Fibroblast of lung (primary cell): Measurements from ENCODE around the gene MTFP1. TPM values are rescaled to one million over a fixed set of nuclear protein-coding genes. Genes with fewer than 3 reads are reported as not detected.
A peak's percentile ranks its signal among the peaks of the same experiment; 100 is the strongest.
"Not testable (repeated sequence)": the region's sequence is repeated elsewhere in the genome, so short reads cannot be mapped to it uniquely, and the experiment has no call there.

Experiments
- DNase-seq, 2 donors: peaks; one replicate each; pipeline versions ENCODE4 v3.0.0 to v3.0.0-alpha.2; 2010; ENCODE audit warnings: low read depth in 2 of 2
- H2AFZ ChIP-seq: 2 replicates; pipeline ENCODE4 v1.5.1; 2012; ENCODE audit warnings: low read length, control low read depth, inconsistent platforms
- H3K27ac ChIP-seq: 2 replicates; pipeline ENCODE4 v1.5.1; 2011; ENCODE audit warnings: low read length, control low read depth; ENCODE audit not compliant: insufficient read depth
- H3K27me3 ChIP-seq: 2 replicates; pipeline ENCODE4 v1.5.1; 2011; ENCODE audit warnings: mild to moderate bottlenecking, low read length; ENCODE audit not compliant: control insufficient read depth, insufficient read depth
- H3K36me3 ChIP-seq: 2 replicates; pipeline ENCODE4 v1.5.1; 2011; ENCODE audit warnings: low read length; ENCODE audit not compliant: control insufficient read depth, insufficient read depth
- H3K4me1 ChIP-seq: 2 replicates; pipeline ENCODE4 v1.5.1; 2011; ENCODE audit warnings: low read length; ENCODE audit not compliant: control insufficient read depth, insufficient read depth; ENCODE audit errors: extremely low read depth
- H3K4me2 ChIP-seq: 2 replicates; pipeline ENCODE4 v1.5.1; 2011; ENCODE audit warnings: low read length, control low read depth; ENCODE audit not compliant: insufficient read depth; ENCODE audit errors: extremely low read depth
- H3K4me3 ChIP-seq, 4 experiments: fragments of 200-600 bp in 1 of 4; sonication (generic) in 1 of 4; replicated peaks in 1 of 4; 2 replicates each; pipeline ENCODE4 v1.5.1; 2011 to 2016; ENCODE audit warnings: low read length in 4 of 4, low read depth in 3 of 4, mild to moderate bottlenecking in 3 of 4, control low read depth in 2 of 4, inconsistent platforms in 1 of 4, mixed read lengths in 1 of 4; ENCODE audit not compliant: insufficient read depth in 1 of 4; ENCODE audit errors: control extremely low read depth in 1 of 4
- H3K79me2 ChIP-seq: 2 replicates; pipeline ENCODE4 v1.5.1; 2012; ENCODE audit warnings: mild to moderate bottlenecking, low read length, inconsistent platforms; ENCODE audit not compliant: control insufficient read depth, insufficient read depth
- H3K9ac ChIP-seq: 2 replicates; pipeline ENCODE4 v1.5.1; 2011; ENCODE audit warnings: mild to moderate bottlenecking, low read length, control low read depth; ENCODE audit not compliant: insufficient read depth
- H3K9me3 ChIP-seq: 2 replicates; pipeline ENCODE4 v1.5.1; 2012; ENCODE audit warnings: low read depth, low read length; ENCODE audit not compliant: control insufficient read depth, insufficient read depth
- H4K20me1 ChIP-seq: 2 replicates; pipeline ENCODE4 v1.5.1; 2011; ENCODE audit warnings: low read length; ENCODE audit not compliant: control insufficient read depth, insufficient read depth; ENCODE audit errors: extremely low read depth
- CTCF ChIP-seq, 2 donors: IDR thresholded peaks in 1 of 2; conservative IDR thresholded peaks in 1 of 2; 1 replicate in 1 of 2; 2 replicates in 1 of 2; pipeline ENCODE4 v1.5.1; 2011 to 2012; ENCODE audit warnings: low read length in 2 of 2, control low read depth in 1 of 2, inconsistent platforms in 1 of 2, low read depth in 1 of 2, mild to moderate bottlenecking in 1 of 2
- EZH2 ChIP-seq: IDR thresholded peaks from 2 replicates; pipeline ENCODE4 v1.5.1; 2012; ENCODE audit warnings: low read length, control low read depth, mild to moderate bottlenecking; ENCODE audit errors: missing control alignments
- polyA plus RNA-seq, 2 donors: library from polyadenylated mRNA; depleted of rRNA in 1 of 2; stranded (reverse) in 1 of 2; unstranded in 1 of 2; fragments of >200 nt; gene quantifications; 2 replicates each; pipeline ENCODE4 v1.2.1, GENCODE V29; 2011 to 2012; ENCODE audit warnings: missing spikeins in 1 of 2
- total RNA-seq: library from RNA; depleted of rRNA; stranded (reverse); fragments of >200 nt; gene quantifications from 2 replicates; pipeline ENCODE4 v1.2.1, GENCODE V29; 2014

MTFP1 gene
- total and polyA plus RNA-seq, 2 donors (not counting 1 experiment from before 2014, with no cell fraction given): 2.5 to 3.8 TPM

GRCh38 chr22:30457981-30458380, 32.4 kb downstream of the MTFP1 start:
- H4K20me1 ChIP-seq: no peaks in the 10 kb centered on the region
- no peak overlapping the region for H3K4me2 ChIP-seq
- H3K9me3 ChIP-seq: no peaks in the 10 kb centered on the region
- no peak overlapping the region for H3K27ac ChIP-seq
- H2AFZ ChIP-seq: no peak overlapping the region
- no peak overlapping the region for H3K4me3 ChIP-seq
- no peak for TF ChIP-seq EZH2
- no peak for TF ChIP-seq CTCF (conservative IDR thresholded peaks at IDR 0.05 in 1 of 2, IDR thresholded peaks at IDR 0.05 in 1 of 2; ENCODE audit: low read depth in 1 of 2, low read length in 2 of 2)
- H3K9ac ChIP-seq: no peak overlapping the region
- no peak for DNase-seq
- H3K36me3 ChIP-seq: no peaks in the 10 kb centered on the region
- no peaks in the 10 kb centered on the region for H3K79me2 ChIP-seq
- peaks cover 4% of the 10 kb centered on the region for H3K27me3 ChIP-seq
- H3K4me1 ChIP-seq: no peaks in the 10 kb centered on the region

DNA sequence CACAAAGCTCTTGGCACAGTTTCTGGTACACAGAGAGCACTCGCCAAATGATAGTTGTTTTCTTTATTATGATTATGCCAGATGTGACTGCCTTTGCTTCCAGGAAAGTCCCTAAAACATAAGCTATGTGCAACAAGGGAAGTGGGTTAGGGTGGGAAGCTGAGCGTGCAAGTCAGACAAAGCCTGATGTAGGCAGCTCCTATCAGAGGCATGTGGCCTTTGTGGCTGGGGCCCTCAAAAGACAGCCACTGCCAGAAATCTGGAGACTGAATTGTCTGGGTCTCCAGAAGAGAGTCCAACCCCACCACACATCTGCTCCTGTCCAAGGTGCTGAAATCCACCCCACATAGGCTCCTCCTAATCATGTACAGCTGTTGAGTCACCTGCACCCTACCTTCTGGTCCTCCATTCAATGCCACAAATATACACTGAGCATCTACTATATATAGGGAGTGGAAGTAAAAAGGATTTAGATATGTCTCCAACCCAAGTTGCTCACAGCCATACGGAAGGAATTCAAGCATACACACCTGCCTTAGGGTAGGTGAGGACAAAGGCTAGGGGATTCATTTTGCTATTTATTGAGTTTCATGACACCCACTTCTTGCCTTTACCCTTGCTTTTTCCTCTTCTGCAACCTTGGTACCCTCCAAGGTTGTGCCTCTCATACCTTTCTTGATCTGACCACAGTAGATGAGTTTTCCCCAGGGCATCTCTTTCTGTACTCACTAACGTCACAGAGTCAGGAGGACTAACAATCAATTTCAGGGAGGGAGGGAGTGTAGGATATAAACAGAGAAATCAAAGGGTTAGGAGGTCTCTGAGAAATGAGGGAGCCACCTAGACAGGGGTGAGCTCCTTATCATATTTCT, 33.8 kb downstream of the MTFP1 start:
- Histone ChIP-seq H3K4me2 (no peak overlapping the region), H3K4me1 (no peaks in the 10 kb centered on the region), H2AFZ (no peak overlapping the region), H3K27ac (no peak overlapping the region), H4K20me1 (no peaks in the 10 kb centered on the region), H3K79me2 (no peaks in the 10 kb centered on the region), H3K9ac (no peak overlapping the region), H3K4me3 (no peak overlapping the region), H3K36me3 (no peaks in the 10 kb centered on the region), H3K27me3 (peaks cover 4% of the 10 kb centered on the region), H3K9me3 (no peaks in the 10 kb centered on the region)
- peak; percentile 14 to 26 for DNase-seq
- TF ChIP-seq EZH2 (no peak), CTCF (conservative IDR thresholded peaks at IDR 0.05 in 1 of 2, IDR thresholded peaks at IDR 0.05 in 1 of 2; ENCODE audit: low read depth in 1 of 2, low read length in 2 of 2) (no peak)

DNA sequence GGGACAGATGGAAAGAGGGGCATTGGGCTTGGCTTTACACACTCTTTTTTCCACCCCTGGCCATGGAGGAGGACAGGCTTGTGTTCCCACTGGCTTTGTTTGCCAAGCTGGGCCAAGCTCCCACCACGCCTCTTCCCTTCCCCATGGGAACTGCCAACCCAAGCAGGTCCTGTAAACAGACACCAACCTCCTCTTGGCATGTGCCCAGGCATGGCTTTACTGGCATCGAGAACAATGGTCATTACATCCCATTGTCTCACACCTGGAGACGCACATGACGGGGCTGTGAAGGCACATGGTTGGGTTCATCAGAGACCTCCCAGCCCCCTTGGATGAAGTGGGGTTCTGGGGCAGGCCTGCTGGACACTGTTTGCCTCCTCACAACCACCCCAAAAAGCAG, 34.6 kb downstream of the MTFP1 start:
- Histone ChIP-seq H3K27ac (no peak overlapping the region), H2AFZ (no peak overlapping the region), H4K20me1 (no peaks in the 10 kb centered on the region), H3K27me3 (peaks cover 4% of the 10 kb centered on the region), H3K4me3 (no peak overlapping the region), H3K9me3 (no peaks in the 10 kb centered on the region), H3K79me2 (no peaks in the 10 kb centered on the region), H3K36me3 (no peaks in the 10 kb centered on the region), H3K9ac (no peak overlapping the region), H3K4me1 (no peaks in the 10 kb centered on the region), H3K4me2 (no peak overlapping the region)
- TF ChIP-seq CTCF (conservative IDR thresholded peaks at IDR 0.05 in 1 of 2, IDR thresholded peaks at IDR 0.05 in 1 of 2; ENCODE audit: low read depth in 1 of 2, low read length in 2 of 2) (no peak), EZH2 (no peak)
- DNase-seq: no peak

GRCh38 chr22:30460555-30460954, 35.0 kb downstream of the MTFP1 start:
- not testable (repeated sequence) for H3K79me2 ChIP-seq, H3K9me3 ChIP-seq, H3K27me3 ChIP-seq, H2AFZ ChIP-seq, H3K4me1 ChIP-seq, H3K36me3 ChIP-seq, H3K4me3 ChIP-seq, H4K20me1 ChIP-seq, DNase-seq, H3K4me2 ChIP-seq, H3K9ac ChIP-seq, H3K27ac ChIP-seq
